Measurements from ENCODE around the gene TMEM107.
A peak's percentile ranks its signal among the peaks of the same experiment; 100 is the strongest.

The TMEM107 gene

DNA sequence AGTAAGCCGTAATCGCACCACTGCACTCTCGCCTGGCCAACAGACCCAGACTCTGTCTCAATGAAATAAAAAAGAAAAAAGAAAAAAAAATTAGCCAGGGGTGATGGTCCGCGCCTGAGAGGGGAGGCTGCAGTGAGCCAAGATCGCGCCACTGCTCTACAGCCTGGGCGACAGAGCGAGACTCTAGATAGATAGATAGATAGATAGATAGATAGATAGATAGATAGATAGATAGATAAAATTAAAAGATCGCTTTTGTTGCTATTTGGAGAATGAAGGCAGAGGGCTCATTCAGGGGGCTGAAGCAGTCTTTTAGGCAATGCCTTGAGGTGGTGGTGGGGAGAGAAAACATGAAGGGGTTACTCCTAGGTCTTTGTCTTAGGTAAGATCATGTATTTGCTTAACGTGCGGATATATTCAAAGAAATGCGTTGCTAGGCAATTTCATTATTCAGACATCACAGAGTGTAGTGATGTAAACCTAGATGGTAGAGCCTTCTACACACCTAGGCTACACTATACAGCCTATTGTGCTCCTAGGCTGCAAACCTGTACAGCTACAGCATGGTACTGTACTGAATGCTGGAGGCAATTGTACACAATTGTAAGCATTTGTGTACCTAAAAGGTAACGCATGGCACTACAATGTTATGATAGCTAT is 47.9 kb downstream of the TMEM107 start:
- DNase-seq, result no peak

- DNase-seq, result peak; percentile 50
These were observed 49.6 kb downstream of the TMEM107 start for GRCh38 chr17:8126491-8127066.

DNA sequence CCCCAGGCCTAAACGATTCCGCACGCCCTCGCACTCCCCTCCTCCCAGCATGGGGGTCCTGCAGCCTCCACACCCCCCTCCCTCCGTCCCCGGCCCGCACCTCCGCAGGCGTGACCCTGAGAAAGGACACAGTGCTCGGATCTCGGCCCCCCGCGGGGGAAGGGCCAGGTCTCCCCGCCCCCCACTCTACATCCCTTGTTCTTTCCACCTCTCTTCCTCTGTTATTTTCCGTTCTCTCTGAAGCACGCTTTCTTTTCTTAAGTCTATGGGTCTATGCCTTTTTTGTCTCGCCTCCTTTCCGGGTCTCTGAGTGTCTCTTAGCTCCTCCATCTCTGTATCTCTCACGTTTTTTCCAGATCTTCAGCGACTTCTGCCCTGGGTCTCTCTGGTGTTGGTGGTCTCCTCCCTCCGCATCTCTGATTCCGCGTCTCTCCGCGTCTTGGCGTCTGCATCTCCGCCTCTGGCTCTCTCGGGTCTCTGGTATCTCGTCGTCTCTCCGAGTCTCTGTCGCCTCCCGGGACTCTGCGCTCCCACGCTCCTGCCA is 50.2 kb downstream of the TMEM107 start:
- peak; percentile 43 for DNase-seq

DNA sequence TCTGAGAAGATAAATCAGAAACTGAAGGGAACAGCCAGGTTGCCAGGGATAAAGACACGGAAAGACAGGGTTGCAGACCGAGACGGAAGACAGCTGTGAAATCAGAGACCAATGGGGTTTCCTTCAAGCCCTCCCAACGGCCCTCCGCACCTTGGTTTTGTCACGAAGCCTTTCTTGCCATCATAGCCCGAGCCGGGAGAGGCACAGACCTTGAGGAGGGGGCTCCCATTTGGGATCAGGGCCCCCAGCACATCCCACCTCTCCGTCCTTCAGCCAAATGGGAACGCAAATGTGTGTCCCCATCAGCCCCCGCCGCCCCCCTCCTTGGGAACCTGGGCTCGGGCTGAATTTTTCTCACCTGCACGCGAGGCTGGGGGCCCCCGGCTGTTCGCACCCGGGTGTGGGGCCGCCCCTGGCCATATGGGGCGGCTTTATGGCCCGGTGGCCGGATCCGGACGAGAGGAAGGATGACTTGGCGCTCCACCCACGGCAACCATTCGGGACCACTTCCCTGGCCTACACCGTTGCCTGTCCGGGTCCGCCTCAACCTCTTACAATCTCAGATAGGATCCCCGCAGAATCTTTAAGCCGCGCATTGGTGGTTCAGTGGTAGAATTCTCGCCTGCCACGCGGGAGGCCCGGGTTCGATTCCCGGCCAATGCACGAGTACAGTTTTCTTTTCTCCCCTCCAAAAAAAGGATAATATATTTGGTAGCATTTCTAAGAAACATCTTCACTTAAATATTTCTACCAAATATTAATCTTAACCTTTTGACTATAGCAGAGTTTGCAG is 50.8 kb downstream of the TMEM107 start:
- DNase-seq, result peak; percentile 84

GRCh38 chr17:8124350-8125153 is 51.6 kb downstream of the TMEM107 start:
- DNase-seq, result peak; percentile 28

GRCh38 chr17:8123695-8124349 is 52.4 kb downstream of the TMEM107 start, which contains the start of gene HES7:
TSS of gene HES7 (minus strand) at chr17:8124106. CDS start at chr17:8124084, 22 bp downstream.
- no peak for DNase-seq

DNA sequence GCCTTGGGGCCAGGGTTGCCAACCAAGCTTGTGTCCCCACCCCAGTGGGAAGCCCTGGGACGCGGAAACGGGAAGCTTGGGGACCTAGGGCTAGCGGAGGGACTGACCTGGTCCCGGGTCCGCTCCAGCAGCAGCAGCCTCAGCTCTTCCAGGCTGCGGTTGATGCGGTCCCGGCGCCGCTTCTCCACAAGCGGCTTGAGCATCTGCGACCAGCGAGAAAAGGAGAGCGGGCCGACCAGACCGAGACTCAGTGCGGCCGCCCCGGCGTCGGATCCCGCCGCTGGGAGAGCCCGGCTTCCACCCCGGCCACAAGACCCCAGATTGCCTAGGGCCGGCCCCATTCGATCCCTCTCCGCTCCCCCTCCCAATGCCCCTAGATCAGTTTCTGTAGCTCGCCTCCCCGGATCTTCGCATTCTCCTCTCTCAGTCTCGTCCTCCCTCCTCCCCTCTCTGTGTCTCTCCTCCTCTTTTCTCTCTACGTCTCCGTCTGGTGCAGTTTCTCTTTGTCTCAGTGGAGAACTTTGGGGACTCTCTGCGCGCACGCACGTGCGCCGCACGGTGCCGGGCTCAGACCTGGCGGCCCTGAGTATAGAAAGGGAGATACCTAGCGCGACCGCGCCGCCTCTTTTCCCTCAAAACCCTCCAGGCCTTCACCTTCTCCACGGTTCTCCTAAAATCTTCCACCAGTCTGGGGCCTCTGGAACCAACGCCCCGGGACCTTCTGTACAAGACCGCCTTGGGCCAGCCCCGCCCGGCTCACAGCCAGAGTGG is 53.1 kb downstream of the TMEM107 start:
- peak; percentile 38 for DNase-seq

Measured in hematopoietic multipotent progenitor cell treated with erythropoietin and hydrocortisone succinate and interleukin-3 and kit ligand, for 8 days (in vitro differentiated cells).